Brain microvascular endothelial cell (primary cell): ENCODE results near the gene CD163.
"Not testable (repeated sequence)": the region's sequence is repeated elsewhere in the genome, so short reads cannot be mapped to it uniquely, and the experiment has no call there.

Experiments
- DNase-seq: peaks from one replicate; pipeline ENCODE4 v3.0.0-alpha.2; 2020
- H3K27ac ChIP-seq: fragments of 250-450 bp; sonication (Bioruptor Pico); 2 replicates; pipeline ENCODE4 v1.5.1; 2020; ENCODE audit warnings: mild to moderate bottlenecking, moderate library complexity
- H3K27me3 ChIP-seq: fragments of 250-450 bp; sonication (Bioruptor Pico); replicated peaks from 2 replicates; pipeline ENCODE4 v1.5.1; 2020; ENCODE audit warnings: mild to moderate bottlenecking
- H3K36me3 ChIP-seq: fragments of 250-450 bp; sonication (Bioruptor Pico); replicated peaks from 2 replicates; pipeline ENCODE4 v1.5.1; 2020; ENCODE audit warnings: mild to moderate bottlenecking
- H3K4me3 ChIP-seq: 2 replicates; pipeline ENCODE4 v1.5.1; 2011; ENCODE audit warnings: low read depth, mild to moderate bottlenecking, control low read depth, low read length, moderate library complexity
- in situ Hi-C: cut with HindIII; loops from 2 replicates; pipeline ENCODE4 v1.10.0; 2017; ENCODE audit warnings: low sequenced_read_pairs, low pct_ligation_motif_present
- TF ChIP-seq, protein P1 (sequence below): IDR thresholded peaks from 2 replicates; pipeline ENCODE4 v1.5.1; 2011; ENCODE audit warnings: low read depth, mild to moderate bottlenecking, moderate library complexity, low read length, control low read depth, inconsistent platforms; ENCODE audit errors: missing control alignments

Gene CD163

DNA sequence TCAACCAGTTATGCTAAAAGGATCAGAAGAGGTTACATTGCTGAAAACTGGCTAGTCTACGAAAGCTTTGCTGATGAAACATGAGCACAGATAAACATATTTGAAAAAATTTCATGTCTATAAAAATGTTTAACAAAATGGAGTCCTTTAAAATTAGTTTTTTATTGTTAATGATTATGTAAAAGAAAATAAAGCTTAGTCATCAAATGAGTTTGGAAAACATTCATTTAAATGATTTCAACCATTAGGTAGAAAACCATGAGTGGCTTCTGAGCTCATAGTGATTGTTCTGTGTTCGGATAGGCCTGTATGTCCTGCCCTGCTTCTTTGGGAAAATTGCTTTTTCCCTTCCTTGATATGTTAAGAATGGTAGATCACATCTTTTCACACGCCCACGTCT lies 59.0 kb downstream of the CD163 start:
- TF ChIP-seq, protein P1, sequence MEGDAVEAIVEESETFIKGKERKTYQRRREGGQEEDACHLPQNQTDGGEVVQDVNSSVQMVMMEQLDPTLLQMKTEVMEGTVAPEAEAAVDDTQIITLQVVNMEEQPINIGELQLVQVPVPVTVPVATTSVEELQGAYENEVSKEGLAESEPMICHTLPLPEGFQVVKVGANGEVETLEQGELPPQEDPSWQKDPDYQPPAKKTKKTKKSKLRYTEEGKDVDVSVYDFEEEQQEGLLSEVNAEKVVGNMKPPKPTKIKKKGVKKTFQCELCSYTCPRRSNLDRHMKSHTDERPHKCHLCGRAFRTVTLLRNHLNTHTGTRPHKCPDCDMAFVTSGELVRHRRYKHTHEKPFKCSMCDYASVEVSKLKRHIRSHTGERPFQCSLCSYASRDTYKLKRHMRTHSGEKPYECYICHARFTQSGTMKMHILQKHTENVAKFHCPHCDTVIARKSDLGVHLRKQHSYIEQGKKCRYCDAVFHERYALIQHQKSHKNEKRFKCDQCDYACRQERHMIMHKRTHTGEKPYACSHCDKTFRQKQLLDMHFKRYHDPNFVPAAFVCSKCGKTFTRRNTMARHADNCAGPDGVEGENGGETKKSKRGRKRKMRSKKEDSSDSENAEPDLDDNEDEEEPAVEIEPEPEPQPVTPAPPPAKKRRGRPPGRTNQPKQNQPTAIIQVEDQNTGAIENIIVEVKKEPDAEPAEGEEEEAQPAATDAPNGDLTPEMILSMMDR, result no peak
- Histone ChIP-seq H3K36me3 (no peaks in the 10 kb centered on the region), H3K4me3 (no peak overlapping the region), H3K27me3 (no peaks in the 10 kb centered on the region), H3K27ac (no peak overlapping the region)
- in situ Hi-C loops, result no loop called here
- no peak for DNase-seq

- in situ Hi-C loops, result no loop called here
- Histone ChIP-seq H3K36me3 (no peaks in the 10 kb centered on the region), H3K27me3 (no peaks in the 10 kb centered on the region), H3K27ac (no peak within 1 kb of the TSS), H3K4me3 (no peak within 1 kb of the TSS)
- no peak for DNase-seq
- TF ChIP-seq, protein P1, result no peak
These were observed 59.5 kb downstream of the CD163 start, which contains the start of gene CD163L1 for GRCh38 chr12:7444076-7444475. Gene CD163L1, minus strand, starts transcription at chr12:7444153. Its CDS starts 26 bp downstream, at chr12:7444127.

GRCh38 chr12:7441216-7441615 lies 62.4 kb downstream of the CD163 start:
- Histone ChIP-seq H3K27ac (no peak overlapping the region), H3K36me3 (no peaks in the 10 kb centered on the region), H3K27me3 (no peaks in the 10 kb centered on the region), H3K4me3 (no peak overlapping the region)
- in situ Hi-C loops, result no loop called here
- TF ChIP-seq, protein P1, result no peak
- no peak for DNase-seq

- H3K27me3 ChIP-seq, result no peaks in the 10 kb centered on the region
- H3K4me3 ChIP-seq, result peak overlapping the region; percentile 51
- TF ChIP-seq, protein P1, result no peak
- H3K27ac ChIP-seq, result peak overlapping the region; percentile 52
- no peaks in the 10 kb centered on the region for H3K36me3 ChIP-seq
- DNase-seq, result peak; percentile 57
- in situ Hi-C loops, result no loop called here
These were observed 63.7 kb downstream of the CD163 start for GRCh38 chr12:7439579-7440505.

DNA sequence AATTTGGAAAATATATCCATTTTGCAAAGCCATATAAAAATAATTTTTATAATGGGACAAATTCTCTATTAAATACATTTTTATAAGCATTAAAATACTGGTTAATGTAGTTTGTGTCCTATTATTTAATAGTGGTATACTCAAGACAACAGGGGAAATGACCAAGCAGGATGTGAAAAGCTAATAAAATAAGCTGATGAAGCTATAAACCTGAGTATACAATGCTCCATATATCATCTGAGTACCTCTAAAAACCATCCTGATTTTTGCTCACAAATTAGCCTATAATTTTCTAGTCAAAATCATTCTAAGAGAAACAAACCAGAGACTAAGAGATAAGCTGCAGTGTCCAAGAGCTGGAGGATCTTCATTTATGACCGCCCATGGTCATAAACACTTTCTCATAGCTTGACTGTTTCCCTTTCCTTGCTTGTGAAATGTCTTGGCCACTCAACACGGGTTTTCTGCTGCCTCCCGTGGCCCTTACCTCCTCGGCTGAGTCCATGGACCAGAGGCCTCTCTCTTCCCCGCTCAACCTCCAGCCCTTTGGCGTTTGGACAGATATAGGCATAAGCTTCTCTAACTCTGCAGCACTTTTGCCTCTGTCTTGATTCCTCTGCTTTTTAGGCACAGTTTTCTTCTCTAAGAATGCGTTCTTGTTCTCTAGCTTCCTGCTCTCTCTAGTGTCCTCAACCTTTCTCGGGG lies 65.1 kb downstream of the CD163 start:
- H3K27ac ChIP-seq, result not testable (repeated sequence)

DNA sequence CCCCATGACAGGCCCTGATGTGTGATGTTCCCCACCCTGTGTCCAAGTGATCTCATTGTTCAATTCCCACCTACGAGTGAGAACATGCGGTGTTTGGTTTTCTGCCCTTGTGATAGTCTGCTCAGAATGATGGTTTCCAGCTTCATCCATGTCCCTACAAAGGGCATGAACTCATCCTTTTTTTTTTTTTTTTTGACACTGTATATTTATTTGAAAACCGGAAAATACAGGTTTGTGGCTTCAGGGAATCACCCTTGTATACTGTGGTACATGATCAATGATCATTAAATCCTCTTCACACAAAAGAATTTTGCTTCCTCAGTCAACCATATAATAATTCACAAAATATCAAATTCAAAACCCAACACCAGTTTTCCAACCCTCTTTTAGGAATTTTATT lies 66.1 kb downstream of the CD163 start:
- H3K27me3 ChIP-seq, H3K36me3 ChIP-seq, H3K27ac ChIP-seq, DNase-seq, H3K4me3 ChIP-seq, in situ Hi-C loops: not testable (repeated sequence)

More for the DNA sequence above, 65.1 kb downstream of the CD163 start:
- H3K36me3 ChIP-seq, DNase-seq, H3K4me3 ChIP-seq, H3K27me3 ChIP-seq, in situ Hi-C loops: not testable (repeated sequence)
